HCT116 (cell line): ENCODE data around the gene GARIN5A. TPM values are rescaled to one million over a fixed set of nuclear protein-coding genes. Genes with fewer than 3 reads are reported as not detected.
A peak's percentile ranks its signal among the peaks of the same experiment; 100 is the strongest.

Experiments
- ATAC-seq: fragments of 200-7000 bp; cut with Tn5 transposase; 2 replicates; pipeline ENCODE4 v1.9.1; 2020; ENCODE audit warnings: mild to moderate bottlenecking, moderate library complexity
- BruUV-seq: library from RNA; stranded (reverse); fragments of 400-500 nt; replicated peaks from 2 replicates; lab custom pipeline; 2021; lab: Mats Ljungman, UMichigan
- CTCF ChIA-PET: fragments of 300-600 bp; sonication (Branson Sonifier 250); formaldehyde crosslinking; loops from one replicate; lab custom pipeline; 2021; ENCODE audit warnings: antibody characterized with exemption; lab: Charles Lee
- POLR2A ChIA-PET: fragments of 300-600, 350-600 bp; sonication (Branson Sonifier 250); formaldehyde crosslinking; loops from one replicate; lab custom pipeline; 2021; ENCODE audit warnings: antibody characterized with exemption; lab: Charles Lee
- RAD21 ChIA-PET, 2 experiments: fragments of 300-600 bp; sonication (Branson Sonifier 250); formaldehyde crosslinking; loops; one replicate each; lab custom pipeline; 2023; ENCODE audit warnings: low total read pairs in 2 of 2; ENCODE audit not compliant: uncharacterized antibody in 2 of 2, unreplicated experiment in 2 of 2, low non-redundant PET in 1 of 2; lab: Charles Lee
- DNase-seq: peaks from one replicate; pipeline ENCODE4 v3.0.0-alpha.2; 2010; ENCODE audit warnings: low read depth, low spot score
- H2AFZ ChIP-seq: fragments of 200-600 bp; shearing (Covaris generic), sonication (generic); 2 replicates; pipeline ENCODE4 v1.6.1; 2017; ENCODE audit warnings: low read depth, mixed run types, mixed read lengths, antibody characterized with exemption, low read length; ENCODE audit not compliant: poor library complexity, severe bottlenecking
- H3K27ac ChIP-seq: 2 replicates; pipeline ENCODE4 v1.5.1; 2012; ENCODE audit warnings: low read depth, low read length
- H3K27me3 ChIP-seq: fragments of 200-600 bp; sonication (generic); 2 replicates; pipeline ENCODE4 v1.6.1; 2016; ENCODE audit warnings: mixed run types, low read length, mixed read lengths; ENCODE audit not compliant: insufficient read depth
- H3K36me3 ChIP-seq, 2 experiments: fragments of 200-500 bp in 1 of 2; fragments of 200-600 bp in 1 of 2; sonication (Bioruptor generic) in 1 of 2; sonication (generic) in 1 of 2; 2 replicates each; pipeline versions ENCODE4 v1.5.1 to v1.6.1; 2014 to 2016; ENCODE audit warnings: low read length in 2 of 2, inconsistent platforms in 1 of 2, mixed read lengths in 1 of 2, mixed run types in 1 of 2; ENCODE audit not compliant: insufficient read depth in 2 of 2, control insufficient read depth in 1 of 2
- H3K4me1 ChIP-seq, 2 experiments: fragments of 200-600 bp in 1 of 2; sonication (generic) in 1 of 2; 2 replicates each; pipeline versions ENCODE4 v1.5.1 to v1.6.1; 2012 to 2017; ENCODE audit warnings: low read length in 2 of 2, inconsistent platforms in 1 of 2, mild to moderate bottlenecking in 1 of 2, mixed read lengths in 1 of 2, mixed run types in 1 of 2, moderate library complexity in 1 of 2; ENCODE audit not compliant: insufficient read depth in 2 of 2, control insufficient read depth in 1 of 2
- H3K4me2 ChIP-seq: fragments of 200-600 bp; sonication (generic); 2 replicates; pipeline ENCODE4 v1.6.1; 2017; ENCODE audit warnings: mixed run types, low read length, mixed read lengths
- H3K4me3 ChIP-seq, 2 experiments: fragments of 200-600 bp in 1 of 2; sonication (generic) in 1 of 2; replicated peaks in 1 of 2; 2 replicates each; pipeline ENCODE4 v1.5.1; 2011 to 2016; ENCODE audit warnings: low read length in 2 of 2, control low read depth in 1 of 2, low read depth in 1 of 2, mild to moderate bottlenecking in 1 of 2, mixed read lengths in 1 of 2, mixed run types in 1 of 2
- H3K79me2 ChIP-seq: fragments of 200-600 bp; sonication (generic); 2 replicates; pipeline ENCODE4 v1.6.1; 2017; ENCODE audit warnings: mild to moderate bottlenecking, mixed run types, low read length, moderate library complexity, mixed read lengths; ENCODE audit not compliant: insufficient read depth
- H3K9ac ChIP-seq: fragments of 200-600 bp; sonication (generic); 2 replicates; pipeline ENCODE4 v1.6.1; 2016; ENCODE audit warnings: low read length, mixed read lengths
- H3K9me2 ChIP-seq: fragments of 200-600 bp; sonication (generic), shearing (Covaris generic); 2 replicates; pipeline ENCODE4 v1.6.1; 2017; ENCODE audit warnings: mixed run types, mild to moderate bottlenecking, moderate library complexity; ENCODE audit not compliant: insufficient read depth
- H3K9me3 ChIP-seq, 2 experiments: fragments of 200-500 bp in 1 of 2; fragments of 200-600 bp in 1 of 2; sonication (Bioruptor generic) in 1 of 2; sonication (generic) in 1 of 2; 2 replicates each; pipeline ENCODE4 v1.6.1; 2014 to 2017; ENCODE audit warnings: low read length in 2 of 2, mixed read lengths in 2 of 2, inconsistent platforms in 1 of 2, low read depth in 1 of 2, mild to moderate bottlenecking in 1 of 2, mixed run types in 1 of 2, moderate library complexity in 1 of 2; ENCODE audit not compliant: control insufficient read depth in 1 of 2, insufficient read depth in 1 of 2
- H4K20me1 ChIP-seq: fragments of 200-600 bp; sonication (generic), shearing (Covaris generic); 2 replicates; pipeline ENCODE4 v1.6.1; 2017; ENCODE audit warnings: mixed run types, mild to moderate bottlenecking, moderate library complexity; ENCODE audit not compliant: insufficient read depth
- CEBPB ChIP-seq: IDR thresholded peaks from 2 replicates; pipeline ENCODE4 v1.6.1; 2012; ENCODE audit warnings: low read depth
- EGR1 ChIP-seq: IDR thresholded peaks from 2 replicates; pipeline ENCODE4 v1.6.1; 2012; ENCODE audit warnings: low read depth
- EZH2 ChIP-seq: fragments of 200-600 bp; sonication (generic); IDR thresholded peaks from 2 replicates; pipeline ENCODE4 v1.6.1; 2017; ENCODE audit warnings: antibody characterized with exemption, mixed run types
- EZH2phosphoT487 ChIP-seq: fragments of 200-600 bp; IDR thresholded peaks from 2 replicates; pipeline ENCODE4 v1.6.1; 2018; ENCODE audit warnings: antibody characterized with exemption, borderline replicate concordance
- JUND ChIP-seq: IDR thresholded peaks from 2 replicates; pipeline ENCODE4 v1.6.1; 2012
- RAD21 ChIP-seq: IDR thresholded peaks from 2 replicates; pipeline ENCODE4 v1.6.1; 2012; ENCODE audit warnings: low read depth, mild to moderate bottlenecking
- SIN3A ChIP-seq: IDR thresholded peaks from 2 replicates; pipeline ENCODE4 v1.6.1; 2012; ENCODE audit warnings: low read depth
- SRF ChIP-seq: IDR thresholded peaks from 2 replicates; pipeline ENCODE4 v1.6.1; 2012; ENCODE audit warnings: low read depth
- TCF7L2 ChIP-seq: IDR thresholded peaks from 2 replicates; pipeline ENCODE4 v1.7.0; 2011; ENCODE audit warnings: borderline replicate concordance, inconsistent platforms; ENCODE audit not compliant: insufficient read depth, insufficient read length; ENCODE audit errors: extremely low read depth
- ZFX ChIP-seq: fragments of 450-650 bp; IDR thresholded peaks from 2 replicates; pipeline ENCODE4 v1.6.1; 2017
- ZNF274 ChIP-seq: fragments of 200-500 bp; sonication (Bioruptor generic); IDR thresholded peaks from 2 replicates; pipeline ENCODE4 v1.6.1; 2014; ENCODE audit warnings: mild to moderate bottlenecking, low read depth, low read length, inconsistent platforms
- intact Hi-C: fragments of 100-400 bp; cut with micrococcal nuclease; formaldehyde crosslinking; loops from 2 replicates; pipeline ENCODE4 v1.10.0; 2022
- total RNA-seq: library from RNA; stranded (reverse); gene quantifications from one replicate; pipeline ENCODE4 v1.2.1, GENCODE V29; 2021; ENCODE audit not compliant: unreplicated experiment
- TF ChIP-seq, protein P1 (sequence below): IDR thresholded peaks from 2 replicates; pipeline ENCODE4 v1.6.1; 2012
- TF ChIP-seq, protein P2 (sequence below): IDR thresholded peaks from 2 replicates; pipeline ENCODE4 v1.6.1; 2012; ENCODE audit warnings: low read depth

GARIN5A gene
- total RNA-seq, 1 experiment from 2014 or later = 12.2 TPM

DNA sequence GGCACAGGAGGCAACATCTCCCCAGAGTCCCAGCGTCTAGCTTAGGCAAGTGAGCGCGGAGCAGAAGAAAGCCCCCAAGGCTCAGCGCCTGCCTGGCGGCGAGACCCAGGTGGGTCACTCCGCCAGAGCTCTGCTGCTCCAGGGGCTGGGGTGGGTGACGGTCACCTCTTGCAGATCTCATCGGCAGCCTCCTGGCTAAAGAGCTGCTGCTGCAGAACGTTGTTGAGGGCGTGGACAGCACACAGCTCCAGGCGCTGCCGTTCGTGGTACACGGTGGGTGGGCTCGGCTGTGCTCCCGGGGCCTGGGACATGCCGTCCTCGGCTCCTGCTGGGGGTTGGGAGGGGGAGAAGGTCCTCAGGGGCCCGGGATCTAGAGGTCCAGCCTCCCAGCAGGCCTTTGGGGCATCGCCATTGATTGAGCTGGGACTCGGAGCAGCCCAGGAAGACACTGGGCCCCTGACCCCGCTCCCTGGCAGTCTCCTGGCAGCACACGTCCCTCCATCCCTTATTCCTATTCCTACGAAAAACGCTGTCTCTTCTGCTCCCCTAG is 33.5 kb upstream of the GARIN5A start:
- peak overlapping the region; percentile 77 for H3K27ac ChIP-seq
- no peaks in the 10 kb centered on the region for H3K9me3 ChIP-seq
- H3K9me2 ChIP-seq = no peaks in the 10 kb centered on the region
- H3K4me1 ChIP-seq = peaks cover 3 to 15% of the 10 kb centered on the region in 2 experiments; a peak in 3 of 4 replicates
- peak overlapping the region; percentile 91 for H3K4me2 ChIP-seq
- H3K4me3 ChIP-seq = peak overlapping the region; percentile 82 to 90
- H3K79me2 ChIP-seq = peaks cover 8% of the 10 kb centered on the region; the same call in 1 of the 2 replicates
- intact Hi-C loops = no loop called here
- ChIA-PET POLR2A (no interaction called here), RAD21 (no interaction called here), CTCF (interaction anchor here (1.7 kb wide), 1 partner anchor 153 kb away, joined by 6 read pairs; no protein-coding TSS in a partner anchor)
- no peak overlapping the region for H2AFZ ChIP-seq
- H3K9ac ChIP-seq = peak overlapping the region; percentile 90
- H4K20me1 ChIP-seq = no peaks in the 10 kb centered on the region
- DNase-seq (no peak), ATAC-seq (no peak)
- no peaks in the 10 kb centered on the region; a peak in 1 of 4 replicates for H3K36me3 ChIP-seq
- TF ChIP-seq SRF (no peak), SIN3A (no peak), RAD21 (no peak), TCF7L2 (no peak), ZNF274 (no peak), CEBPB (no peak), EZH2 (no peak)
- TF ChIP-seq, protein P1, sequence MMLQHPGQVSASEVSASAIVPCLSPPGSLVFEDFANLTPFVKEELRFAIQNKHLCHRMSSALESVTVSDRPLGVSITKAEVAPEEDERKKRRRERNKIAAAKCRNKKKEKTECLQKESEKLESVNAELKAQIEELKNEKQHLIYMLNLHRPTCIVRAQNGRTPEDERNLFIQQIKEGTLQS = no peak
- no peaks in the 10 kb centered on the region for H3K27me3 ChIP-seq
- BruUV-seq = no TSS peak

DNA sequence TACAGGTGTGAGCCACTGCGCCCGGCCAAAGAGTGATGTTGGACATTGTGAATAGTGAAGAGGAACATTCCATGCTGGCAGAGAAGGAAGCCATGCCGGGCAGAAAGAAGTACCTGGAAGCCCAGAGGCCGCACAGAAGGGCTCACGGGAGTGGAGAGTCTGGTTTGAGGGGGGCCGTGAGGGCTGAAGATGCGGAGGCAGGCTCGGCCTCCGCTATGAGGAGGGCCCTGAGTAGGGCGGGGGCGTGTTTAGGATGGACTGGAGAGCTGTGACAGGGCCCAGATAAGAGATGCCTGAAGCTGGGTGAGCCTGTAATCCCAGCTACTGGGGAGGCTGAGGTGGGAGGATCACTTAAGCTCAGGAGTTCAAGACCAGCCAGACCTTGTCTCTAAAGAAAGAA is 32.7 kb upstream of the GARIN5A start:
- Histone ChIP-seq H3K79me2 (peaks cover 8% of the 10 kb centered on the region; the same call in 1 of the 2 replicates), H3K9me2 (no peaks in the 10 kb centered on the region), H3K4me2 (no peak overlapping the region), H3K27me3 (no peaks in the 10 kb centered on the region), H3K9me3 (no peaks in the 10 kb centered on the region), H3K27ac (no peak overlapping the region), H3K36me3 (no peaks in the 10 kb centered on the region; a peak in 1 of 4 replicates), H4K20me1 (no peaks in the 10 kb centered on the region), H3K4me3 (no peak overlapping the region), H2AFZ (no peak overlapping the region), H3K9ac (no peak overlapping the region), H3K4me1 (peaks cover 3 to 15% of the 10 kb centered on the region in 2 experiments; a peak in 3 of 4 replicates)
- intact Hi-C loops = no loop called here
- ChIA-PET CTCF (no interaction called here), POLR2A (interaction anchor here (0.6 kb wide), 1 partner anchor 484 kb away, joined by 3 read pairs; no protein-coding TSS in a partner anchor), RAD21 (no interaction called here)
- BruUV-seq = no TSS peak
- no peak for ATAC-seq
- no peak for TF ChIP-seq JUND
- TF ChIP-seq EZH2 = no peak
- no peak for TF ChIP-seq ZNF274
- TF ChIP-seq EZH2phosphoT487 = no peak
- no peak for TF ChIP-seq TCF7L2
- no peak for TF ChIP-seq ZFX
- TF ChIP-seq, protein P2, sequence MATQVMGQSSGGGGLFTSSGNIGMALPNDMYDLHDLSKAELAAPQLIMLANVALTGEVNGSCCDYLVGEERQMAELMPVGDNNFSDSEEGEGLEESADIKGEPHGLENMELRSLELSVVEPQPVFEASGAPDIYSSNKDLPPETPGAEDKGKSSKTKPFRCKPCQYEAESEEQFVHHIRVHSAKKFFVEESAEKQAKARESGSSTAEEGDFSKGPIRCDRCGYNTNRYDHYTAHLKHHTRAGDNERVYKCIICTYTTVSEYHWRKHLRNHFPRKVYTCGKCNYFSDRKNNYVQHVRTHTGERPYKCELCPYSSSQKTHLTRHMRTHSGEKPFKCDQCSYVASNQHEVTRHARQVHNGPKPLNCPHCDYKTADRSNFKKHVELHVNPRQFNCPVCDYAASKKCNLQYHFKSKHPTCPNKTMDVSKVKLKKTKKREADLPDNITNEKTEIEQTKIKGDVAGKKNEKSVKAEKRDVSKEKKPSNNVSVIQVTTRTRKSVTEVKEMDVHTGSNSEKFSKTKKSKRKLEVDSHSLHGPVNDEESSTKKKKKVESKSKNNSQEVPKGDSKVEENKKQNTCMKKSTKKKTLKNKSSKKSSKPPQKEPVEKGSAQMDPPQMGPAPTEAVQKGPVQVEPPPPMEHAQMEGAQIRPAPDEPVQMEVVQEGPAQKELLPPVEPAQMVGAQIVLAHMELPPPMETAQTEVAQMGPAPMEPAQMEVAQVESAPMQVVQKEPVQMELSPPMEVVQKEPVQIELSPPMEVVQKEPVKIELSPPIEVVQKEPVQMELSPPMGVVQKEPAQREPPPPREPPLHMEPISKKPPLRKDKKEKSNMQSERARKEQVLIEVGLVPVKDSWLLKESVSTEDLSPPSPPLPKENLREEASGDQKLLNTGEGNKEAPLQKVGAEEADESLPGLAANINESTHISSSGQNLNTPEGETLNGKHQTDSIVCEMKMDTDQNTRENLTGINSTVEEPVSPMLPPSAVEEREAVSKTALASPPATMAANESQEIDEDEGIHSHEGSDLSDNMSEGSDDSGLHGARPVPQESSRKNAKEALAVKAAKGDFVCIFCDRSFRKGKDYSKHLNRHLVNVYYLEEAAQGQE = no peak
- no peak for TF ChIP-seq RAD21
- TF ChIP-seq EGR1 = no peak
- no peak for DNase-seq
